GM18526 (cell line): ENCODE data around the gene RTP2.

Source experiments
- POLR2A ChIP-seq: IDR thresholded peaks from 3 replicates; pipeline ENCODE4 v1.6.1; 2011; ENCODE audit not compliant: insufficient read length; ENCODE audit errors: extremely low read depth

The RTP2 gene

DNA sequence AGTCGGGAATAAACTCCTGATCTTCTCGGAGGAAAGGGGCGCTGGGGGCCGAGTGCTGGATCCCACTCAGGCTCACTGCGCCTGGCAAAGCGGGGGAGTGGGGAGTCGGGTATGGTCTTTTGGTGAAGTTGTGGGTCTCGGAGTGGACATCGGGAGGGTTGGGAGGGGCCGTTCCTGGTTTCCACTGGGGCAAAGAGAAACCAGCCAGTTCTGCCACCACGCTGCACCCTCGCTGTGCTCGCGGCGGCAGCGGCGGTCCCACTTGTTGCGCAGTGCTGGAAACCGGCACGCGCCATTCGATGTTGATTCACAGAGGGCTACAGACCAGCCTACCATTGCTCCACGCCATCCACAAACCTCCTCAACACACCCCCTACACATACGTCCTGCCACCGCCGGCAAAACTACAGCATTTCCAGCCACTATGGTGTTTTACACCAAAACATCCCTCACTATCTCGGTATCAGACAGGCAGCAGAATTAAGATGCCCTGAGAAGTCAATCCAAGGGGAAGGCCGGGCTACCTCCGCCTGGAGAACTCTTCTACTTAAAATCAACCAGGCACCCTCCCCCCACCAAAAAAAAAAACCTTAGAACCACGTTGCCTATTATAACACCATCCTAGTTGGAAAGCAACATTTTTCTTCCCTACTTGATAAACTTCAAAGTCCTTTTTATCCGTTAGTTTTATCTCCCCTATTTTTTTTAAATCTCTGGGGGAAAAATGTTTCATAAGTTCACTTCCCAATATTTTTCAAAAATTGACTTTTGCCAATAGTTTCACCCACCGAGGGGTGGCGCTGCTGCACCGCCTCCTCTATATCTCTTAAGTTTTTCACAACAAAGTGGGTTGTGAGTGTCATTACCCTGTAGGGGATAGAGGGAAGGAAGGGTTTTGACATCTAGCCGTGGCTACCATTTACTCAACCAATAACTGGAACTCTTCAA lies 39.3 kb upstream of the RTP2 start:
- no peak for TF ChIP-seq POLR2A

DNA sequence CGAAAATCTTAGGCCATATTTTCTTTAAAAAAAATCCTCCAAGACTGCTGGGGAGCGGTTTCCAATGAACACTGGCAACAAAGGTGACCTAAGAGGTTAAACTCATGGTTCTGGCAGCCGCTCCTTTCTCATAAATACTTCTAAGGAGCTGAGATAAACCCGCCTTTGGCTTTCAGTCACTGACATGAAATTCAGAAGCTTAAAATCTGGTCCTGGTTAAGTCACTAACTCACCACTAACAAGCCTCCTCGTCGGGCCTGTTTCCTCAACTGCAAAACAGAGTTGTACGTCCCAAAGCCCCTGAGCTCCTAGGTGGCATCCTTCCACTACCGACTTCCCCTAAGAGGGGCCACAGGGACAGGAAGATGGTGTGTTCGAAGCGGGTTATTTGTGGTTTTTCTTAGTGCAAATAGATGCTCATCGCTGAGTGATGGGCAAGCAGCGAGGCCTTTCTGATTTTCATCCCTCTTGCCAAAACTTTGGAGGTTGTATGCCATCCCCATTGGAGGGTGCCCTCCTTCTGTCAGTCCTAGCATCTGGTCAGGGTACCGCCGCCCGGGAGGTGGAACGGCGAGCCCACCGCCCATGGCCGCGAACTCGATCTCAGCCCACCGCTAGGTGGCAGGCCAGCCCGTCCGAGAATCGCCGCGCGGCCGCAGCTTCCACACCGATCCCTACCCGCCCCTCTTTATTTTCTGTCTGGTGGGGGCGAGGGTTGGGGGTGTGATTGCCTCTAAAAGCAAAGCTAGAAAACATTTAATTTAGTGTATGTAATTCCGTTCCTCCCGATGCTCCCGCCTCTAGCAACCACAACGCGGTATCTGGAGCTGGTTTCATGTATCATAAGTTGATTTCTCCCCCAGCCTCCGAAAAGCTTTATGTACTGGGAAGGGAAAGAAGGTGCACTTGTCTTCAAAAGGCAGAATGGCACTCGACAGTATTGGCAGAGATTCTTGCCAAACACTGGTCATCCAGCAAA lies 38.4 kb upstream of the RTP2 start:
- no peak for TF ChIP-seq POLR2A

DNA sequence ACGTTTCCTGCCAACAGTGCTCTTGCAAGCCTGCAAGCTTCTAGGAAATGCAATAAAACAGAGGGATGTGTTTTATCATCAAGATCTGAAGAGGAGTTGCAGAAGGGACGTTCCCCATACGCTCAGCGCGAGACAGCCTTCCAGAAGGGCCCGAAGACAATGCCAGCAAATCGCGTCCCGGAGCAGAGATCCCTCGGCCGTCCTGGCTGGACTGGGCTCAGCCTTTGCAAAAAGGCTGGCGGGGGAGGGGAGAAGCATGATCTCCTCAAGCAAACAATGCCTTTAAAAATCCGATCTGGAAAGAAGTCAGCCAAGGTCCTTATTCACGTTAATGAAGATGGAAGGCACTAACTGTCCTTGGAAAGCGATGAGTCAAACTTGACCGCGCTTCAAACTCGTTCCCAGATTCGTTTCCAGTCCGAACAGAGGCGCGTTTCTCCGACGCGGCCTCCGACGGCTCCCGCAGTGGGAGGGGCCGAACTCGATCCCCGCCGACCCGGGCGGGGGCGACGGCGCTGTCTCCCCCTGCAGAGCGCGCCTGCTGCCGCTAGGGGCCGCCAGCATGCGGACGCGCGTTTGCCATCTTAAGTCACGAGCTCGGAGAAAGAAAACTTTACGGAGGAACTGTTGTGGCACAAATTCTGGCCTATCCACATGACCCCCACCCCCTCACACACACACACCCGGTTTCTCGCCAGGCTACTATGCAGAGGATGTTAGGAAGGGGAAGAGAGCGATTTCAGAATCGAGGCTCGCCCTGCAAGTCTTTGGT lies 37.4 kb upstream of the RTP2 start:
- no peak for TF ChIP-seq POLR2A

DNA sequence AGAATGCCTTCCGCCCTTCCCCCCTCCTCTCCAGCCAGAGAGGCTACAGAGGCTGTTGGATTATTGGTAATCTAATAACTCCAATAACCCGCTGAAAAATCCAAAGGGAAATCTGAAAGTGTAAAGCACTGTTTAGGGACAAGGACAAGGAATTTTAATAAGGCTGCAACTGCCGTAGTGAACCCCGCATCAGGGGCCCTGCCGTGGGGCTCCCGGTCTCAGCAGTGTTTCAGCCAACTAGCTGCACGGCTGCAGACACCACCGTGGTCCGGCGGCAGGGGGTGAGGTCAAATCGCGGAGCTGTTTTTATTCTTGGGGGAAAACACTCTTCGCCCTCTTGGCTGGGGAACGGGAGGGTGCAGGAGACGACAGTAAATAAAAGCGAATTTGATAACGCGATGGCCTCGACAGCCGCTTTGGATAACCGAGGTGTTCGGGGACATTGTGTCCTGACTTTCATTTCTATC lies 36.8 kb upstream of the RTP2 start:
- no peak for TF ChIP-seq POLR2A

DNA sequence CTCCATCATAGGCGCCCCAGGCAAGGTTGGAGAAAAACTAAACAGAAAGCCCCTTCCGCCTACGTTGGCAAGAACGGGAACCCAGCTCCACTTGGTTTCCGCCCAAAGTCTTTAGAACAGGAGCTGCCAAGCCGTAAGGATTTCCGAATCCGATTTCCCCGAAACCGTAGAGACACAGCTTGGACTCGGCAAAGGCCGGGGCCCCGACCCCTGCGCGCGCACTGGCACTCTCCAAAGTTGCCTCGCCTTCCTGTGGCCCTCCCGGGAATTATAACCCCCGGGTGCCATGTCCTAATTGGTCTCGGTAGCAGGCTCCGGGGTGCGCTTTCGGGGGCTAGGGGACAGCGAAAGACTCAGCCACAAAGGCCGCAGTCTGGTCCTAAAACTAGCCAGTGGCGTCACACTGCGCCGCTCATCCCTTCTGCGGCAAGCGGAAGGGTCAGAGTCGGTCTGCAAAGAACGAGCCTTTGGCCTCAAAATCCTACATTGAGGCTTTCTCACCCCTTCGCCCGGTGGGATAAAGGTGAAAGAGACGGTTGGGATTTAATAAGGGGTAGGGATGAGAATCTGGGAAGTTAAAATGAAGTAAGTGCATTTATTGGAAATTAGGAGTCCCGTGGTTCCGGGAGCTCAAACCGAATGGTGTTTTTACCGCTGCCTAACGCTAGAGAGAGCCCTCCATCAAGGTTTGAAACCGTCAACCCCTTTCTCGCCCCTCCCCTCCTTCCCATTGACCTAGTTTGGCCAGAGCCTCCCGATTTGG lies 36.2 kb upstream of the RTP2 start:
- TF ChIP-seq POLR2A: no peak

DNA sequence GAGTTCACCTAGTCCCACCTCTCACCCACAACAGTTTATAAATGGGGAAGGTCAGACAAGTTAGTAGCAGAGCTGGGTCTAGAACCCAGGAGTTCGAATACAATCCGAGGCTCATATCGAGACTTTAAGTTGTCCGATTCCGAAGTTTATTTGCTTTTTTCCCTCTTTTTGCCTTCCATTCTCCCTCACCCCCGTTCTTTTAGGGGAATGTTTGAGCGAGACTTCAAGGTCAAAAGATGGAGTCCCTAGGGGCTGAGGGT lies 35.6 kb upstream of the RTP2 start:
- TF ChIP-seq POLR2A: no peak

DNA sequence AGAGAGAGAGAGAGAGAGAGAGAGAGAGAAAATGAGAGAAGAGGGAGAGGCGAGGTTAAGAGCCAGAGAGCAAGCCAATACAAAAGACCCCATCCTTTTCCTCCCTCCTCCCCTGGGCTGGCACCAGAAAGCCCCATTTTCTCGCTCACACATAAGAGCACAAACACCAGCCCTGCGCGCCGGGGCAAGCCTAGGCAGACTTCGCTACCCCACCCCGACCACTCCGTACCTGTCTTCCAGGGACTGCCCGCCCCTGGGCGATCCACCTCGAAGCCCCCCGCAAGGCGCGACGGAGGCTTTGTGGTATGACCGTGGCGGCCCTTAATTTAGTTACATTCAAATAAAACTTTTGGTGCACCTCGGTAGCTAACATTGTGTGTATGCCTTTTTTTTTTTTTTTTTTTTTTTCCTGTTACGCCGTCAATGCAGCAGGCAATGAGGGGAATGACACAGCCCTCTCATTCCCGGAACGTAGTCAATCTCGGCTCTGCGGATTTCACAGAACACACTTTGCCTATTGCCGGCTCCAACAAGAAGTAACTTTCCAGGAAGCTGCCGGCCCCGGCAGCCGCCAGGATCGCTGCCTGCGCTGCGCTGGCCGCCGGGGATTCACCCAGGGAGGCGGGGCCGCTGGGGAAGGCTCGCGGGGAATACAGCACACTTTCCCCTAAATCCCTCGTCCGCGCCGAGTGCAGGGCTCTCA lies 35.2 kb upstream of the RTP2 start:
- TF ChIP-seq POLR2A: no peak

DNA sequence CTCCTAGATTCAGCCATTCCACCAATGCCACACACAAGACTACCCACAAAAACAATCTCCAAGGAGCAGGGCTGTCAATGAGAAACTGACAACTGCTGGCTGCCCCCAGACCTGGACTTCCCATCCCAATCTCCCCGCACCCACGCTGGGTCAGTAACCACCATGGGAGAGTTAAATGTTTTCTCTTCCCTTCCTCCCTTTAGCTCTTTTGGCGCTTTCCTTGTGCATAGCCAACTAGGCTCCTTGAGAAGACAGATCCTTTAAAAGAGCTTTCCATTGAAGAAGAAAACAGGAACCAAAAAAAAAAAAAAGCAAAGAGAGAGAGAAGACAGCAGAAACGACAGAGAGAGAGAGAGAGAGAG lies 34.6 kb upstream of the RTP2 start:
- TF ChIP-seq POLR2A: no peak

DNA sequence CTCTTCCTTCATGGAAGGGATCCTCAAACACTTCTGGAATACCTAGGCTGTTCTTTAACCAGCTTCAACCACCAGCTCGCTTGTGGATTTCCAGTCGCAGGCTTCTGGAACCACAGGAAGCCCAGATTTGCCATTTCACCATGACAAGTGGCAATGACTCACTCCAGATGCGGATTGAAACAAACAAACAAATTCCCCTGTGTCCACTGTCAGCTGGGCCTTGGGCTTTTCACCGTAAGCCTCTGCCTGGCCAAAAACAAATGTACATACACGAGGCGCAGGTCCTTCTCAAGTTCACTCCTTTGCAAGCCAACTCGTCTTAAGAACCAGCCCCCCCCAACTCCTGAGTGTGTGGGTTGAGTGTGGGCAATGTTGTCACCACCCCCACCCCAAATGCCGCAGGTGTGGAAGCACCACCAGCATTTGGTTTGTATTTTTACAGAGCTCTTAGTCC lies 34.1 kb upstream of the RTP2 start:
- TF ChIP-seq POLR2A: no peak

DNA sequence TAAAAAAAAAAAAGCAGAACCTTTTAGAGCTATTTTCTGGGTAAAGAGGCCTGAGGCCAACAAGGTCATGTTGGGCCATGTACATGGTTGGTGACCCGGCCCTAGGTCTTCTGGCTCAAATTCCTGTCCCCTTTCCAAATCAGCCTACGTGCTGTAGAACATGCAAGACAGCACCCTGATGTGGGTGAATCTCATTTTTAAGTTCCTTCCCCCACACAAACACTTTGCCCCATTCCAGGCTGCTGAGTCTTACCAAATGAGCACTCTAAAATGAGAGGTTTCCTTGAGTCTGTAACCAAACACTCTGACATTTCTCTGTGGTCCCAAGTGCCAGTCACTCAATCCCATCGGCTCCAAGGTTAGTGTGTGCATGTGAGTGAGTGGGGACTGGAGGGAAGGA lies 33.5 kb upstream of the RTP2 start:
- no peak for TF ChIP-seq POLR2A

DNA sequence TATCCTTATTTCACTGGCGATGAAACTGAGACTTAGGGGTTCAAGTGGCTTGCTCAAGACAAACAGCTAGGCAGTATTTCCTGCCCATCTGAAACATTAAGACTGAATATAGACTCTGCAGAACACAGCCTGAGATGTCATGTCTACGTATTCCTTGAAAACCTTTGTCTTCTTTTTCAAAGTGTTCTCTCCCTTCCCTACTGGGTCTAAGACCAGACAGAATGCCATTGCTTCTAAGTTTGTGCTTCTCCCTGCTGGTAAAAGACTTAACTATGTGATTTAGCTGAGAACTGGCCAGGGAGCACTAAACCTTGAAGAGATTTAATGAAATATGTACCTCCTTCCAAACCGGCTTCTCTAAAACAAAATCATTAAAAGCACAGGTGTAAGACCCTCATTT lies 33.0 kb upstream of the RTP2 start:
- no peak for TF ChIP-seq POLR2A

DNA sequence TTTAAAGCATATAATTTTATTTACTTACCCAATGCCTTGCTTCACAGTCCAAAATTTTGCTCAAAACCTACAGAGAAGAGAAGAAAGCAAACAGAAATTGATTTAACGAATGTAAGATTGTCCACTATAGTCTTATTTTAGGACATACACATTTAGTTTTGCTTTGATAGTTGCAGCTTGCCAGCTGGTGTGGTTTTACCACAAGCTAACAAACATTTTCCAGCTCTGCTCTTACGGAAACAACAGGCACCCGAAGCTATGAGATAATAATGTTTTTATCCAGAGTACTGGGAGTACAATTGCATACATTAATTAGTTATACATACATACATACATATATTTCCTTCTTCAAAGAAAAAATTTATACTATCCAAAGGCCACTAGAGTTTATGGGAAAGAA lies 32.5 kb upstream of the RTP2 start:
- no peak for TF ChIP-seq POLR2A

DNA sequence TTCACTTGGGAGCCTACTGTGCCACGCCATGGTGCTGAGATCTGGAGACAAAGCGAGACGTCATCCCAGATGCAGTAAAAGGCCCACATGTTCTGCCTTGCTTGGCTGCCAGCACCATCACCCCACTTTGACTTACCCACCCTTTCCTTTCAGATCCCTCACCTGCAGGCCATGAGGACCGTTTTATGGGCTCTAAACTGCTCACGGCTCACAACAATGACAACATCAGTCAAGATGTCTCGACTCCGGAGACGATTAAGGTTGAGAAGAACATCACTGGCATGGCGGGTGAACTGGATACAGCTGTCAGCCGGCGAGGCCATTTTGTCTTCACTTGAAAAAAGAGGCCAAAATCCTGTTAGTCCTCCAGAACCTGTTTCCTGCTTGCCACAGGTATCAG lies 31.0 kb upstream of the RTP2 start:
- TF ChIP-seq POLR2A: no peak

DNA sequence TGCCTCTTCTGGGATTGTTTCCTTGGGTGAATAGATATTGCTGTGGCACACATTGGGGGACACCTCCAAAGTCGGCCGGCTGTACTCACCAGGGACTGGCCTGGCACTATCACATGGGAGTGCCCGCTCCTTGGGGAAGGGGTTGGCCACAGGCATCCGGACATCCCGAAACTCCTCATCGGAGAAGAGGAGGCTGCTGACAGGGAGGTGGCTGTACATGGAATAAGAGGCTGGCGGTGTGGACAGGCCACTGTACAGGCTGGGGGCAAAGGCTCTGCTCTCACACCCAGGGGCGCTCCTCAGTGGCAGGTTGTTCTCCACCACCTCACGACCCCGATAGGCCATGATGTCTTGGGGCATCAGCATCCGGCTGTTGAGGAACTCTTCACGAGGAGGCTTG lies 27.2 kb upstream of the RTP2 start:
- no peak for TF ChIP-seq POLR2A

DNA sequence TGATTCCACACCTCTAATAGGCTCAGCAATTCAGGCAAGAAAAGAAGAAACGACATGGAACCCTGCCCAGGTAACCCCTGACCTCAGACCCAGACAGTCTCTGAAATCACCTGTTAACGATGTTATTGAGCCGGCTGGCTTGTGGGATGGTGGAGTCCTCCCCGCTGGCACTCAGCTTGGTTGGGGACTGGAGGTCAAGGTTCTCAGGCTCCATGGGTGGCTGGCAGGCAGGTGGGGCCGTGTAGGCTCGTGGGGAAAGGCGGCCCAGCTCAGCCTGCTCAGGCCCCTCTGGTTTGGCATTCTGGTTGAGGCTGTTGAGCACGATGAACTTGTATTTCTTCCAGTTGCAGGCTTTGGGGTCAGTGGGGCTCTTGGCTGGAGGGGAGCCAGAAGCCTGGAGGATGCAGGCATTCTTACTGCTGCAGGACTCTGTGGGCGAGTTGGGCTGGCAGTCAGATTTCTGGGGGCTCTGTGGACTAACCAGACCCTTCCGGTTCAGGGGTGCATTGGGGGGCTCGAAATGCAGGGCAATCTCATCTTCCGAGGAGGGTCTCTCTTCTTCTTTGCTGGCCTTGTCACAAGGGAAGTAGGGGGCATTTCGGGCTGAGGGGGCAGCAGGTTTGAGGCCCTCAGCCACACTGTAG lies 26.7 kb upstream of the RTP2 start:
- no peak for TF ChIP-seq POLR2A
